ENCODE measurements around the gene VIPAS39. TPM values are rescaled to one million over a fixed set of nuclear protein-coding genes. Genes with fewer than 3 reads are reported as not detected.

VIPAS39 gene
- total RNA-seq, 6 experiments from 2014 or later = 7.2 to 9.9 (median 8.6) TPM

- no peaks in the 10 kb centered on the region for H3K36me3 ChIP-seq
- intact Hi-C loops (cut with DNase I) = no loop called here
- no peaks in the 10 kb centered on the region for H3K27me3 ChIP-seq
- DNase-seq = no peak
- no peaks in the 10 kb centered on the region for H3K9me3 ChIP-seq
- H3K4me3 ChIP-seq = peak overlapping the region; percentile 31 to 42 (median 32)
- H3K27ac ChIP-seq = no peak overlapping the region
- TF ChIP-seq, protein P1, sequence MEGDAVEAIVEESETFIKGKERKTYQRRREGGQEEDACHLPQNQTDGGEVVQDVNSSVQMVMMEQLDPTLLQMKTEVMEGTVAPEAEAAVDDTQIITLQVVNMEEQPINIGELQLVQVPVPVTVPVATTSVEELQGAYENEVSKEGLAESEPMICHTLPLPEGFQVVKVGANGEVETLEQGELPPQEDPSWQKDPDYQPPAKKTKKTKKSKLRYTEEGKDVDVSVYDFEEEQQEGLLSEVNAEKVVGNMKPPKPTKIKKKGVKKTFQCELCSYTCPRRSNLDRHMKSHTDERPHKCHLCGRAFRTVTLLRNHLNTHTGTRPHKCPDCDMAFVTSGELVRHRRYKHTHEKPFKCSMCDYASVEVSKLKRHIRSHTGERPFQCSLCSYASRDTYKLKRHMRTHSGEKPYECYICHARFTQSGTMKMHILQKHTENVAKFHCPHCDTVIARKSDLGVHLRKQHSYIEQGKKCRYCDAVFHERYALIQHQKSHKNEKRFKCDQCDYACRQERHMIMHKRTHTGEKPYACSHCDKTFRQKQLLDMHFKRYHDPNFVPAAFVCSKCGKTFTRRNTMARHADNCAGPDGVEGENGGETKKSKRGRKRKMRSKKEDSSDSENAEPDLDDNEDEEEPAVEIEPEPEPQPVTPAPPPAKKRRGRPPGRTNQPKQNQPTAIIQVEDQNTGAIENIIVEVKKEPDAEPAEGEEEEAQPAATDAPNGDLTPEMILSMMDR (IDR thresholded peaks at IDR 0.05) = no peak
- no peak for TF ChIP-seq POLR2A (IDR thresholded peaks at IDR 0.05)
- peaks cover 0 to 8% (median 0%) of the 10 kb centered on the region in 4 donors for H3K4me1 ChIP-seq
- peak in 2 of 4 donors; percentile 14 to 31 for ATAC-seq
- WGBS (ENCODE audit: insufficient coverage, low coverage, low lambda C conversion rate, missing lambda C conversion rate) = no CpG with 5 or more reads among the region's 53 CpGs
Measured at GRCh38 chr14:77498984-77499527, 41.7 kb upstream of the VIPAS39 start.

GRCh38 chr14:77498120-77498979 lies 40.9 kb upstream of the VIPAS39 start, which contains the start of gene ISM2:
ISM2 (minus strand) TSS chr14:77498816; CDS start chr14:77498793, 23 bp downstream.
- Histone ChIP-seq H3K36me3 (no peaks in the 10 kb centered on the region), H3K9me3 (no peaks in the 10 kb centered on the region), H3K27ac (no peak within 1 kb of the TSS), H3K4me1 (peaks cover 0 to 8% (median 0%) of the 10 kb centered on the region in 4 donors), H3K27me3 (no peaks in the 10 kb centered on the region), H3K4me3 (peak within 1 kb of the TSS; percentile 31 to 42 (median 32))
- ATAC-seq = peak; percentile 57 to 79 (median 75)
- WGBS (ENCODE audit: insufficient coverage, low coverage, low lambda C conversion rate, missing lambda C conversion rate) = no CpG with 5 or more reads among the region's 104 CpGs
- no peak for TF ChIP-seq POLR2A (IDR thresholded peaks at IDR 0.05)
- intact Hi-C loops (cut with DNase I) = no loop called here
- DNase-seq = peak in 1 of 3 donors; percentile 43

GRCh38 chr14:77495334-77495733 lies 37.9 kb upstream of the VIPAS39 start:
- H3K4me3 ChIP-seq = no peak overlapping the region
- H3K27ac ChIP-seq = no peak overlapping the region
- no peaks in the 10 kb centered on the region for H3K9me3 ChIP-seq
- WGBS (ENCODE audit: insufficient coverage, low coverage, low lambda C conversion rate, missing lambda C conversion rate) = 83% methylated on average over 7 of the region's 7 CpGs
- TF ChIP-seq POLR2A (IDR thresholded peaks at IDR 0.05) = no peak
- TF ChIP-seq, protein P1 (IDR thresholded peaks at IDR 0.05) = no peak
- H3K36me3 ChIP-seq = no peaks in the 10 kb centered on the region
- intact Hi-C loops (cut with DNase I) = no loop called here
- H3K4me1 ChIP-seq = peaks cover 0 to 8% (median 0%) of the 10 kb centered on the region in 4 donors
- ATAC-seq (no peak), DNase-seq (no peak)
- no peaks in the 10 kb centered on the region for H3K27me3 ChIP-seq

GRCh38 chr14:77491056-77491455 lies 33.7 kb upstream of the VIPAS39 start:
- DNase-seq = no peak
- Histone ChIP-seq H3K27me3 (no peaks in the 10 kb centered on the region), H3K4me1 (no peaks in the 10 kb centered on the region), H3K27ac (no peak overlapping the region), H3K36me3 (no peaks in the 10 kb centered on the region), H3K9me3 (no peaks in the 10 kb centered on the region), H3K4me3 (no peak overlapping the region)
- no peak for ATAC-seq
- TF ChIP-seq, protein P1 (IDR thresholded peaks at IDR 0.05) = no peak
- no peak for TF ChIP-seq POLR2A (IDR thresholded peaks at IDR 0.05)
- intact Hi-C loops (cut with DNase I) = no loop called here
- no CpG with 5 or more reads among the region's 5 CpGs for whole genome bisulfite sequencing (ENCODE audit: insufficient coverage, low coverage, low lambda C conversion rate, missing lambda C conversion rate)
